Right lobe of liver (tissue), 4 donors: ENCODE measurements around the gene PCCA.

ENCODE experiments used
- POLR2A ChIP-seq: fragments of 450-650 bp; IDR thresholded peaks from one replicate; pipeline ENCODE4 v1.6.1; 2017; ENCODE audit warnings: antibody characterized with exemption, mild to moderate bottlenecking
- TF ChIP-seq, protein P1 (sequence below), 4 donors: fragments of 200-600 bp in 3 of 4; fragments of 450-650 bp in 1 of 4; IDR thresholded peaks; one replicate each; pipeline versions ENCODE4 v1.5.1 to v1.8.0; 2016 to 2022; ENCODE audit warnings: antibody characterized with exemption in 4 of 4, mild to moderate bottlenecking in 2 of 4
- donor health status: DM: no; HTN: no; CAD: no.
- donor health status: DM: no; HTN: no; CAD: no.
- donor health status: DM: no; HTN: yes; CAD: no.

DNA sequence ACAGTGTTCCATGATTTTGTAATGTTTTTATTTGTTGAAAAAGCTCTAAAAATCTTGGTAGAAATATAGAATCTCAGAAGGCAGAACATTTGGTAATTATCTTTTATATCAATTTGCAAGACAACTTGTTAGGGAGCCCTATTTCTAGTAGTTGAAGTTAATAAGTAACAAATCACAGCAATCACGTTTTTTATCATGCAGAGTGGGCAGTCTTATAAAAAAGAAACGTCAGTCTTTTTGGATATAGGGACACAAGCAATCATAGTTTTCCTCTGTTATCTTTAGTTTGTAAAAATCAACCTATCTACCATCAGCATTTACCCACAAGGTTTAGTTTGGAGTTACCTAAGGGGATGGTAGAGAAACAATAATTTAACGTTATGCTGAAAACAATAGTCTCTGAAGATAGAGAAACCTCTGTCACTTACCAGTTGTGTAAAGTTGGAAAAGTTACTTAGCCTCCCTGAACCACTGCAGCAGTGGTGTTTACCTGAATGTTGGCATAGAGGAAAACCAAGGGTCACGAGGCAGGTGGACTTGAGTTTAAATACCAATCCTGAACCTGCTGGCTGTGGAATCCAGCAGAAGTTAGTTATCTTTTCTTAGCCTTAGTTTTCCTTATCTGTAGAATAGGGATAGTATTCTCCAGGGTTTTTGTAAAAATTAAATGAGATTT, 306.9 kb downstream of the PCCA start:
- TF ChIP-seq, protein P1, sequence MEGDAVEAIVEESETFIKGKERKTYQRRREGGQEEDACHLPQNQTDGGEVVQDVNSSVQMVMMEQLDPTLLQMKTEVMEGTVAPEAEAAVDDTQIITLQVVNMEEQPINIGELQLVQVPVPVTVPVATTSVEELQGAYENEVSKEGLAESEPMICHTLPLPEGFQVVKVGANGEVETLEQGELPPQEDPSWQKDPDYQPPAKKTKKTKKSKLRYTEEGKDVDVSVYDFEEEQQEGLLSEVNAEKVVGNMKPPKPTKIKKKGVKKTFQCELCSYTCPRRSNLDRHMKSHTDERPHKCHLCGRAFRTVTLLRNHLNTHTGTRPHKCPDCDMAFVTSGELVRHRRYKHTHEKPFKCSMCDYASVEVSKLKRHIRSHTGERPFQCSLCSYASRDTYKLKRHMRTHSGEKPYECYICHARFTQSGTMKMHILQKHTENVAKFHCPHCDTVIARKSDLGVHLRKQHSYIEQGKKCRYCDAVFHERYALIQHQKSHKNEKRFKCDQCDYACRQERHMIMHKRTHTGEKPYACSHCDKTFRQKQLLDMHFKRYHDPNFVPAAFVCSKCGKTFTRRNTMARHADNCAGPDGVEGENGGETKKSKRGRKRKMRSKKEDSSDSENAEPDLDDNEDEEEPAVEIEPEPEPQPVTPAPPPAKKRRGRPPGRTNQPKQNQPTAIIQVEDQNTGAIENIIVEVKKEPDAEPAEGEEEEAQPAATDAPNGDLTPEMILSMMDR (IDR thresholded peaks at IDR 0.05): no peak
- no peak for TF ChIP-seq POLR2A
